Ovary (tissue), 9 donors: ENCODE results near the gene WDR19. TPM values are rescaled to one million over a fixed set of nuclear protein-coding genes. Genes with fewer than 3 reads are reported as not detected.

ENCODE experiments used
- DNase-seq, 5 donors: peaks; one replicate each; pipeline ENCODE4 v3.0.0-alpha.2; 2019 to 2020
- H3K27ac ChIP-seq, 2 donors: fragments of 200-600 bp; one replicate each; pipeline versions ENCODE4 v1.5.1 to v1.8.0; 2019 to 2022
- H3K27me3 ChIP-seq: fragments of 200-600 bp; one replicate; pipeline ENCODE4 v1.8.0; 2022
- H3K36me3 ChIP-seq: fragments of 200-600 bp; sonication (generic); one replicate; pipeline ENCODE4 v1.5.1; 2019
- H3K4me1 ChIP-seq: one replicate; pipeline ENCODE4 v1.8.1; 2013; ENCODE audit warnings: mild to moderate bottlenecking, moderate library complexity; ENCODE audit not compliant: insufficient read depth
- H3K4me3 ChIP-seq: fragments of 200-600 bp; sonication (generic); one replicate; pipeline ENCODE4 v1.5.1; 2017
- H3K9me3 ChIP-seq, 2 donors: fragments of 200-600 bp in 1 of 2; sonication (generic) in 1 of 2; one replicate each; pipeline versions ENCODE4 v1.5.1 to v1.8.1; 2013 to 2019; ENCODE audit warnings: mild to moderate bottlenecking in 1 of 2, moderate library complexity in 1 of 2
- CTCF ChIP-seq, 3 donors: fragments of 450-650 bp in 2 of 3; fragments of 200-600 bp in 1 of 3; IDR thresholded peaks; one replicate each; pipeline versions ENCODE4 v1.5.1 to v1.8.0; 2016 to 2022; ENCODE audit warnings: antibody characterized with exemption in 3 of 3, mild to moderate bottlenecking in 1 of 3
- EP300 ChIP-seq: sonication (generic); formaldehyde crosslinking; IDR thresholded peaks from one replicate; pipeline ENCODE4 v1.6.1; 2017; ENCODE audit warnings: antibody characterized with exemption
- POLR2A ChIP-seq: fragments of 450-650 bp; IDR thresholded peaks from one replicate; pipeline ENCODE4 v1.6.1; 2017; ENCODE audit warnings: antibody characterized with exemption, mild to moderate bottlenecking, moderate library complexity
- WGBS, 3 donors: extraction: QIAGEN DNeasy Blood & Tissue Kit in 1 of 3; methylation state at CpG; one replicate each; pipeline versions ENCODE4 v1.1.5 to v1.1.7; 2013 to 2017; 5-methylcytosine and 5-hydroxymethylcytosine counted together
- intact Hi-C, 4 donors: fragments of 100-400 bp; cut with DNase I; formaldehyde crosslinking; loops; one replicate each; pipeline versions ENCODE4 v1.11.0 to v1.15.1; 2022 to 2023
- polyA plus RNA-seq, 2 donors: library from polyadenylated mRNA; stranded (reverse); fragments of 200-250 nt in 1 of 2; fragments of 350-450 nt in 1 of 2; fragmentation: Illumina TruSeq in 1 of 2; extraction: RNeasy Lipid Tissue Mini Kit (QIAGEN cat#74804) in 1 of 2; gene quantifications; one replicate each; pipeline ENCODE4 v1.2.3, GENCODE V29; 2013 to 2014
- total RNA-seq, 7 donors: library from RNA; depleted of rRNA in 2 of 7; stranded (reverse); fragments of >200 nt in 2 of 7; fragmentation: NEBNext Ultra II Directional in 3 of 7; extraction: Animal tissue kit (Norgen Biotek cat#: 25700) in 3 of 7; gene quantifications; one replicate each; pipeline versions ENCODE4 v1.1.0 to v1.2.4, GENCODE V29; 2016 to 2023
- donor health status: DM: no; HTN: no; CAD: no; lungs with moderate emphysema.
- donor health status: DM: no; HTN: no; CAD: no.
- donor health status: Bipolar disorder and iron deficiency.
- donor health status: DM: yes; HTN: yes; CAD: no.
- donor health status: DM: no; HTN: no; CAD: no.
- donor health status: DM: yes; HTN: yes; CAD: no.

Gene WDR19
- total and polyA plus RNA-seq, 9 donors, result 35.4 to 71.0 (median 59.0) TPM

- no peaks in the 10 kb centered on the region for H3K36me3 ChIP-seq
- 86 to 88% (median 88%) methylated on average over 2 of the region's 2 CpGs for WGBS, 3 donors
- TF ChIP-seq EP300, result no peak
- TF ChIP-seq POLR2A, result no peak
- TF ChIP-seq CTCF (IDR thresholded peaks at IDR 0.05), result no peak
- no peaks in the 10 kb centered on the region for H3K4me1 ChIP-seq
- H3K27ac ChIP-seq, result no peak overlapping the region
- no peak overlapping the region for H3K4me3 ChIP-seq
- intact Hi-C loops, result no loop called here
- DNase-seq, result no peak
- H3K9me3 ChIP-seq, result no peaks in the 10 kb centered on the region
- no peaks in the 10 kb centered on the region for H3K27me3 ChIP-seq
Observed at GRCh38 chr4:39233114-39233513, 50.8 kb downstream of the WDR19 start.

GRCh38 chr4:39233783-39234182 is 51.5 kb downstream of the WDR19 start:
- Histone ChIP-seq H3K27ac (no peak overlapping the region), H3K9me3 (no peaks in the 10 kb centered on the region), H3K27me3 (no peaks in the 10 kb centered on the region), H3K36me3 (no peaks in the 10 kb centered on the region), H3K4me1 (no peaks in the 10 kb centered on the region), H3K4me3 (no peak overlapping the region)
- no peak for DNase-seq
- intact Hi-C loops, result no loop called here
- TF ChIP-seq POLR2A (no peak), CTCF (IDR thresholded peaks at IDR 0.05) (no peak), EP300 (no peak)
- 84 to 94% (median 92%) methylated on average over 1 of the region's 1 CpG for WGBS, 3 donors

GRCh38 chr4:39235021-39235420 is 52.7 kb downstream of the WDR19 start:
- no peak for DNase-seq
- H3K27me3 ChIP-seq, result no peaks in the 10 kb centered on the region
- TF ChIP-seq EP300, result no peak
- TF ChIP-seq CTCF (IDR thresholded peaks at IDR 0.05), result no peak
- no peak for TF ChIP-seq POLR2A
- H3K9me3 ChIP-seq, result no peaks in the 10 kb centered on the region
- H3K4me1 ChIP-seq, result no peaks in the 10 kb centered on the region
- H3K36me3 ChIP-seq, result no peaks in the 10 kb centered on the region
- no peak overlapping the region for H3K4me3 ChIP-seq
- H3K27ac ChIP-seq, result no peak overlapping the region
- WGBS, 3 donors, result 66 to 78% (median 74%) methylated on average over 2 of the region's 2 CpGs
- intact Hi-C loops, result no loop called here

GRCh38 chr4:39235696-39236095 is 53.4 kb downstream of the WDR19 start:
- Histone ChIP-seq H3K36me3 (no peaks in the 10 kb centered on the region), H3K27me3 (no peaks in the 10 kb centered on the region), H3K4me3 (no peak overlapping the region), H3K9me3 (no peaks in the 10 kb centered on the region), H3K4me1 (no peaks in the 10 kb centered on the region), H3K27ac (no peak overlapping the region)
- no peak for DNase-seq
- TF ChIP-seq EP300 (no peak), POLR2A (no peak), CTCF (IDR thresholded peaks at IDR 0.05) (no peak)
- intact Hi-C loops, result no loop called here
- 76 to 89% (median 83%) methylated on average over 2 of the region's 2 CpGs for WGBS, 3 donors

- Histone ChIP-seq H3K4me1 (no peaks in the 10 kb centered on the region), H3K27ac (no peak overlapping the region), H3K27me3 (no peaks in the 10 kb centered on the region), H3K36me3 (no peaks in the 10 kb centered on the region), H3K4me3 (no peak overlapping the region), H3K9me3 (no peaks in the 10 kb centered on the region)
- no peak for TF ChIP-seq EP300
- no peak for TF ChIP-seq POLR2A
- no peak for TF ChIP-seq CTCF (IDR thresholded peaks at IDR 0.05)
- DNase-seq, result no peak
- WGBS, 3 donors, result 86 to 89% (median 89%) methylated on average over 3 of the region's 3 CpGs
- intact Hi-C loops, result no loop called here
Observed at GRCh38 chr4:39237179-39237578, 54.9 kb downstream of the WDR19 start.
